ENCODE data around the gene ZBTB42.
A peak's percentile ranks its signal among the peaks of the same experiment; 100 is the strongest.

The ZBTB42 gene

GRCh38 chr14:104757681-104758392 is 43.1 kb upstream of the ZBTB42 start:
- Histone ChIP-seq H3K27me3 (ENCODE audit: control insufficient read depth in 1 of 2, insufficient read depth in 2 of 2, low read length in 2 of 2) (no peaks in the 10 kb centered on the region), H3K4me1 (ENCODE audit: insufficient read depth, low read length) (peaks cover 19% of the 10 kb centered on the region), H3K27ac (ENCODE audit: low read depth, low read length) (no peak overlapping the region), H3K36me3 (ENCODE audit: insufficient read depth, low read length) (peaks cover 40% of the 10 kb centered on the region), H3K4me3 (ENCODE audit: low read depth in 1 of 2, low read length in 2 of 2) (no peak overlapping the region), H3K9ac (ENCODE audit: low read length) (no peak overlapping the region), H3K9me3 (ENCODE audit: low read length) (no peaks in the 10 kb centered on the region)

GRCh38 chr14:104758981-104759969 is 41.6 kb upstream of the ZBTB42 start:
- peaks cover 40% of the 10 kb centered on the region for H3K36me3 ChIP-seq (ENCODE audit: insufficient read depth, low read length)
- H3K4me3 ChIP-seq (ENCODE audit: low read depth in 1 of 2, low read length in 2 of 2): no peak overlapping the region
- no peak overlapping the region for H3K9ac ChIP-seq (ENCODE audit: low read length)
- no peaks in the 10 kb centered on the region for H3K9me3 ChIP-seq (ENCODE audit: low read length)
- no peaks in the 10 kb centered on the region for H3K27me3 ChIP-seq (ENCODE audit: control insufficient read depth in 1 of 2, insufficient read depth in 2 of 2, low read length in 2 of 2)
- H3K4me1 ChIP-seq (ENCODE audit: insufficient read depth, low read length): peaks cover 12% of the 10 kb centered on the region
- no peak overlapping the region for H3K27ac ChIP-seq (ENCODE audit: low read depth, low read length)

GRCh38 chr14:104765517-104765916 is 35.4 kb upstream of the ZBTB42 start:
- H3K36me3 ChIP-seq (ENCODE audit: insufficient read depth, low read length): peaks cover under 1% of the 10 kb centered on the region
- no peak overlapping the region for H3K4me3 ChIP-seq (ENCODE audit: low read depth in 1 of 2, low read length in 2 of 2)
- H3K9ac ChIP-seq (ENCODE audit: low read length): no peak overlapping the region
- no peaks in the 10 kb centered on the region for H3K9me3 ChIP-seq (ENCODE audit: low read length)
- H3K4me1 ChIP-seq (ENCODE audit: insufficient read depth, low read length): peaks cover 7% of the 10 kb centered on the region
- no peak overlapping the region for H3K27ac ChIP-seq (ENCODE audit: low read depth, low read length)
- no peaks in the 10 kb centered on the region for H3K27me3 ChIP-seq (ENCODE audit: control insufficient read depth in 1 of 2, insufficient read depth in 2 of 2, low read length in 2 of 2)

GRCh38 chr14:104766256-104766862 is 34.5 kb upstream of the ZBTB42 start:
- no peak overlapping the region for H3K4me3 ChIP-seq (ENCODE audit: low read depth in 1 of 2, low read length in 2 of 2)
- no peak overlapping the region for H3K9ac ChIP-seq (ENCODE audit: low read length)
- no peaks in the 10 kb centered on the region for H3K27me3 ChIP-seq (ENCODE audit: control insufficient read depth in 1 of 2, insufficient read depth in 2 of 2, low read length in 2 of 2)
- peaks cover 9% of the 10 kb centered on the region for H3K36me3 ChIP-seq (ENCODE audit: insufficient read depth, low read length)
- no peaks in the 10 kb centered on the region for H3K9me3 ChIP-seq (ENCODE audit: low read length)
- peaks cover 7% of the 10 kb centered on the region for H3K4me1 ChIP-seq (ENCODE audit: insufficient read depth, low read length)
- no peak overlapping the region for H3K27ac ChIP-seq (ENCODE audit: low read depth, low read length)

- no peaks in the 10 kb centered on the region for H3K9me3 ChIP-seq (ENCODE audit: low read length)
- no peak overlapping the region for H3K9ac ChIP-seq (ENCODE audit: low read length)
- H3K4me1 ChIP-seq (ENCODE audit: insufficient read depth, low read length): peaks cover 7% of the 10 kb centered on the region
- no peak overlapping the region for H3K27ac ChIP-seq (ENCODE audit: low read depth, low read length)
- no peak overlapping the region for H3K4me3 ChIP-seq (ENCODE audit: low read depth in 1 of 2, low read length in 2 of 2)
- H3K27me3 ChIP-seq (ENCODE audit: control insufficient read depth in 1 of 2, insufficient read depth in 2 of 2, low read length in 2 of 2): no peaks in the 10 kb centered on the region
- H3K36me3 ChIP-seq (ENCODE audit: insufficient read depth, low read length): peaks cover 16% of the 10 kb centered on the region
These were observed 33.9 kb upstream of the ZBTB42 start for GRCh38 chr14:104766863-104767633.

- H3K27ac ChIP-seq (ENCODE audit: low read depth, low read length): no peak overlapping the region
- H3K36me3 ChIP-seq (ENCODE audit: insufficient read depth, low read length): peaks cover 17% of the 10 kb centered on the region
- peaks cover 7% of the 10 kb centered on the region for H3K4me1 ChIP-seq (ENCODE audit: insufficient read depth, low read length)
- no peaks in the 10 kb centered on the region for H3K9me3 ChIP-seq (ENCODE audit: low read length)
- no peaks in the 10 kb centered on the region for H3K27me3 ChIP-seq (ENCODE audit: control insufficient read depth in 1 of 2, insufficient read depth in 2 of 2, low read length in 2 of 2)
- no peak overlapping the region for H3K4me3 ChIP-seq (ENCODE audit: low read depth in 1 of 2, low read length in 2 of 2)
- no peak overlapping the region for H3K9ac ChIP-seq (ENCODE audit: low read length)
These were observed 33.3 kb upstream of the ZBTB42 start for GRCh38 chr14:104767634-104767918.

GRCh38 chr14:104768437-104769323 is 32.2 kb upstream of the ZBTB42 start:
- peak overlapping the region; percentile 23 for H3K27ac ChIP-seq (ENCODE audit: low read depth, low read length)

GRCh38 chr14:104769324-104770071 is 31.4 kb upstream of the ZBTB42 start:
- Histone ChIP-seq H3K27ac (ENCODE audit: low read depth, low read length) (no peak overlapping the region), H3K36me3 (ENCODE audit: insufficient read depth, low read length) (peaks cover 17% of the 10 kb centered on the region), H3K9me3 (ENCODE audit: low read length) (no peaks in the 10 kb centered on the region), H3K4me1 (ENCODE audit: insufficient read depth, low read length) (peaks cover 7% of the 10 kb centered on the region), H3K9ac (ENCODE audit: low read length) (no peak overlapping the region), H3K4me3 (ENCODE audit: low read depth in 1 of 2, low read length in 2 of 2) (no peak overlapping the region), H3K27me3 (ENCODE audit: control insufficient read depth in 1 of 2, insufficient read depth in 2 of 2, low read length in 2 of 2) (no peaks in the 10 kb centered on the region)

More at GRCh38 chr14:104768437-104769323, 32.2 kb upstream of the ZBTB42 start:
- H3K4me1 ChIP-seq (ENCODE audit: insufficient read depth, low read length): peaks cover 7% of the 10 kb centered on the region
- H3K9ac ChIP-seq (ENCODE audit: low read length): no peak overlapping the region
- no peaks in the 10 kb centered on the region for H3K9me3 ChIP-seq (ENCODE audit: low read length)
- H3K27me3 ChIP-seq (ENCODE audit: control insufficient read depth in 1 of 2, insufficient read depth in 2 of 2, low read length in 2 of 2): no peaks in the 10 kb centered on the region
- peaks cover 17% of the 10 kb centered on the region for H3K36me3 ChIP-seq (ENCODE audit: insufficient read depth, low read length)
- no peak overlapping the region for H3K4me3 ChIP-seq (ENCODE audit: low read depth in 1 of 2, low read length in 2 of 2)

- Histone ChIP-seq H3K9me3 (ENCODE audit: low read length) (no peaks in the 10 kb centered on the region), H3K27ac (ENCODE audit: low read depth, low read length) (no peak overlapping the region), H3K9ac (ENCODE audit: low read length) (no peak overlapping the region), H3K27me3 (ENCODE audit: control insufficient read depth in 1 of 2, insufficient read depth in 2 of 2, low read length in 2 of 2) (no peaks in the 10 kb centered on the region), H3K4me3 (ENCODE audit: low read depth in 1 of 2, low read length in 2 of 2) (no peak overlapping the region), H3K4me1 (ENCODE audit: insufficient read depth, low read length) (peaks cover 7% of the 10 kb centered on the region), H3K36me3 (ENCODE audit: insufficient read depth, low read length) (peaks cover 17% of the 10 kb centered on the region)
These were observed 30.8 kb upstream of the ZBTB42 start for GRCh38 chr14:104770072-104770579.

- Histone ChIP-seq H3K27me3 (ENCODE audit: control insufficient read depth in 1 of 2, insufficient read depth in 2 of 2, low read length in 2 of 2) (no peaks in the 10 kb centered on the region), H3K4me3 (ENCODE audit: low read depth in 1 of 2, low read length in 2 of 2) (no peak overlapping the region), H3K9me3 (ENCODE audit: low read length) (no peaks in the 10 kb centered on the region), H3K27ac (ENCODE audit: low read depth, low read length) (no peak overlapping the region), H3K9ac (ENCODE audit: low read length) (no peak overlapping the region), H3K4me1 (ENCODE audit: insufficient read depth, low read length) (peaks cover 7% of the 10 kb centered on the region), H3K36me3 (ENCODE audit: insufficient read depth, low read length) (peaks cover 17% of the 10 kb centered on the region)
These were observed 30.0 kb upstream of the ZBTB42 start for GRCh38 chr14:104770851-104771272.

Data from muscle layer of colon (tissue), 2 donors.